HCT116 (cell line): ENCODE measurements around the gene MYBPC1.

ENCODE experiments used
- CTCF ChIP-seq, 3 experiments: fragments of 200-600 bp in 1 of 3; sonication (generic) in 1 of 3; IDR thresholded peaks in 2 of 3; conservative IDR thresholded peaks in 1 of 3; 2 replicates each; pipeline ENCODE4 v1.5.1; 2012 to 2017; ENCODE audit warnings: low read depth in 2 of 3, low read length in 2 of 3, antibody characterized with exemption in 1 of 3, borderline replicate concordance in 1 of 3, control low read depth in 1 of 3, mild to moderate bottlenecking in 1 of 3, mixed read lengths in 1 of 3, mixed run types in 1 of 3, moderate library complexity in 1 of 3; ENCODE audit not compliant: insufficient read depth in 1 of 3
- EZH2 ChIP-seq: fragments of 200-600 bp; sonication (generic); IDR thresholded peaks from 2 replicates; pipeline ENCODE4 v1.6.1; 2017; ENCODE audit warnings: antibody characterized with exemption, mixed run types
- JUND ChIP-seq: IDR thresholded peaks from 2 replicates; pipeline ENCODE4 v1.6.1; 2012
- POLR2A ChIP-seq: IDR thresholded peaks from 2 replicates; pipeline ENCODE4 v1.7.0; 2011; ENCODE audit warnings: borderline replicate concordance; ENCODE audit not compliant: insufficient read depth, insufficient read length; ENCODE audit errors: extremely low read depth
- POLR2AphosphoS5 ChIP-seq: IDR thresholded peaks from 2 replicates; pipeline ENCODE4 v1.6.1; 2011; ENCODE audit warnings: mild to moderate bottlenecking, low read depth, low read length, moderate library complexity
- RAD21 ChIP-seq: IDR thresholded peaks from 2 replicates; pipeline ENCODE4 v1.6.1; 2012; ENCODE audit warnings: low read depth, mild to moderate bottlenecking
- SP1 ChIP-seq: IDR thresholded peaks from 2 replicates; pipeline ENCODE4 v1.6.1; 2012; ENCODE audit warnings: low read depth
- TCF7L2 ChIP-seq: IDR thresholded peaks from 2 replicates; pipeline ENCODE4 v1.7.0; 2011; ENCODE audit warnings: borderline replicate concordance, inconsistent platforms; ENCODE audit not compliant: insufficient read depth, insufficient read length; ENCODE audit errors: extremely low read depth
- ZNF274 ChIP-seq: fragments of 200-500 bp; sonication (Bioruptor generic); IDR thresholded peaks from 2 replicates; pipeline ENCODE4 v1.6.1; 2014; ENCODE audit warnings: mild to moderate bottlenecking, low read depth, low read length, inconsistent platforms

GRCh38 chr12:101680240-101680639, 85.5 kb downstream of the MYBPC1 start:
- TF ChIP-seq CTCF (IDR thresholded peaks at IDR 0.05 in 2 of 3, conservative IDR thresholded peaks at IDR 0.05 in 1 of 3; ENCODE audit: borderline replicate concordance in 1 of 3, insufficient read depth in 1 of 3, low read depth in 2 of 3, low read length in 2 of 3): no peak
- no peak for TF ChIP-seq POLR2A
- no peak for TF ChIP-seq SP1
- no peak for TF ChIP-seq POLR2AphosphoS5
- no peak for TF ChIP-seq TCF7L2
- no peak for TF ChIP-seq ZNF274
- no peak for TF ChIP-seq RAD21
- TF ChIP-seq EZH2: no peak
- TF ChIP-seq JUND: no peak
